ENCODE data around the gene PDE4D. TPM values are rescaled to one million over a fixed set of nuclear protein-coding genes. Genes with fewer than 3 reads are reported as not detected.

Gene PDE4D
- total RNA-seq, 5 donors from 2014 or later (not counting 1 experiment from before 2014, with no cell fraction given) = 45.1 to 136 (median 64.9) TPM

- no peak overlapping the region for H3K4me3 Mint-ChIP-seq
- DNase-seq (no peak), ATAC-seq (replicated peaks in 1 of 4) (no peak)
- POLR2A ChIA-PET = no interaction called here
- Histone ChIP-seq H3K27me3 (replicated peaks in 1 of 2; ENCODE audit: control insufficient read depth in 2 of 2, extremely low read depth in 1 of 2, insufficient read depth in 2 of 2, low read length in 1 of 2) (peaks cover 0 to 2% of the 10 kb centered on the region in 2 experiments), H3K9me3 (no peaks in the 10 kb centered on the region), H3K4me3 (ENCODE audit: control insufficient read depth in 1 of 2, extremely low read depth in 1 of 2, low read length in 1 of 2) (no peak overlapping the region), H3K36me3 (ENCODE audit: control insufficient read depth in 2 of 2, extremely low read depth in 1 of 2, insufficient read depth in 1 of 2, low read length in 1 of 2) (no peaks in the 10 kb centered on the region), H3K27ac (ENCODE audit: low read length) (no peak overlapping the region), H3K4me1 (ENCODE audit: control insufficient read depth in 1 of 2, extremely low read depth in 1 of 2, insufficient read depth in 2 of 2, low read length in 2 of 2) (no peaks in the 10 kb centered on the region)
- CTCF ChIA-PET = no interaction called here
- no peak overlapping the region for H3K27ac Mint-ChIP-seq
- H3K4me1 Mint-ChIP-seq = no peaks in the 10 kb centered on the region
- no peaks in the 10 kb centered on the region for H3K36me3 Mint-ChIP-seq
- H3K9me3 Mint-ChIP-seq = no peaks in the 10 kb centered on the region
- peaks cover 6 to 12% of the 10 kb centered on the region in 2 donors for H3K27me3 Mint-ChIP-seq
Observed at GRCh38 chr5:59208474-59208873, 685.1 kb downstream of the PDE4D start.

- no CpG with 5 or more reads among the region's 1 CpG for WGBS (ENCODE audit: insufficient coverage)
- H3K9me3 Mint-ChIP-seq = no peaks in the 10 kb centered on the region
- Histone ChIP-seq H3K27ac (ENCODE audit: low read length) (no peak overlapping the region), H3K9me3 (no peaks in the 10 kb centered on the region), H3K4me1 (ENCODE audit: control insufficient read depth in 1 of 2, extremely low read depth in 1 of 2, insufficient read depth in 2 of 2, low read length in 2 of 2) (no peaks in the 10 kb centered on the region), H3K36me3 (ENCODE audit: control insufficient read depth in 2 of 2, extremely low read depth in 1 of 2, insufficient read depth in 1 of 2, low read length in 1 of 2) (no peaks in the 10 kb centered on the region), H3K4me3 (ENCODE audit: control insufficient read depth in 1 of 2, extremely low read depth in 1 of 2, low read length in 1 of 2) (no peak overlapping the region), H3K27me3 (replicated peaks in 1 of 2; ENCODE audit: control insufficient read depth in 2 of 2, extremely low read depth in 1 of 2, insufficient read depth in 2 of 2, low read length in 1 of 2) (peaks cover 0 to 2% of the 10 kb centered on the region in 2 experiments)
- H3K27me3 Mint-ChIP-seq = peaks cover 0 to 7% of the 10 kb centered on the region in 2 donors
- H3K4me1 Mint-ChIP-seq = no peaks in the 10 kb centered on the region
- DNase-seq = no peak
- ChIA-PET POLR2A (no interaction called here), CTCF (no interaction called here)
- H3K4me3 Mint-ChIP-seq = no peak overlapping the region
- H3K27ac Mint-ChIP-seq = no peak overlapping the region
- no peak for ATAC-seq (replicated peaks in 1 of 4)
- H3K36me3 Mint-ChIP-seq = no peaks in the 10 kb centered on the region
Observed at GRCh38 chr5:59207401-59207800, 686.1 kb downstream of the PDE4D start.

GRCh38 chr5:59206132-59206581 lies 687.4 kb downstream of the PDE4D start:
- 80% methylated on average over 1 of the region's 1 CpG for WGBS (ENCODE audit: insufficient coverage)
- CTCF ChIA-PET = interaction anchor here in 1 of 2 donors (0.7 kb wide), 1 partner anchor 143 kb away, joined by 4 read pairs; no protein-coding TSS in a partner anchor
- Mint-ChIP-seq H3K4me3 (no peak overlapping the region), H3K9me3 (no peaks in the 10 kb centered on the region), H3K36me3 (no peaks in the 10 kb centered on the region), H3K27ac (no peak overlapping the region), H3K27me3 (peaks cover 0 to 7% of the 10 kb centered on the region in 2 donors), H3K4me1 (no peaks in the 10 kb centered on the region)
- Histone ChIP-seq H3K36me3 (ENCODE audit: control insufficient read depth in 2 of 2, extremely low read depth in 1 of 2, insufficient read depth in 1 of 2, low read length in 1 of 2) (no peaks in the 10 kb centered on the region), H3K4me3 (ENCODE audit: control insufficient read depth in 1 of 2, extremely low read depth in 1 of 2, low read length in 1 of 2) (no peak overlapping the region), H3K27ac (ENCODE audit: low read length) (no peak overlapping the region), H3K9me3 (no peaks in the 10 kb centered on the region), H3K4me1 (ENCODE audit: control insufficient read depth in 1 of 2, extremely low read depth in 1 of 2, insufficient read depth in 2 of 2, low read length in 2 of 2) (no peaks in the 10 kb centered on the region), H3K27me3 (replicated peaks in 1 of 2; ENCODE audit: control insufficient read depth in 2 of 2, extremely low read depth in 1 of 2, insufficient read depth in 2 of 2, low read length in 1 of 2) (peaks cover 0 to 2% of the 10 kb centered on the region in 2 experiments)
- no peak for DNase-seq
- POLR2A ChIA-PET = no interaction called here
- ATAC-seq (replicated peaks in 1 of 4) = no peak

- Histone ChIP-seq H3K4me1 (ENCODE audit: control insufficient read depth in 1 of 2, extremely low read depth in 1 of 2, insufficient read depth in 2 of 2, low read length in 2 of 2) (no peaks in the 10 kb centered on the region), H3K27ac (ENCODE audit: low read length) (no peak overlapping the region), H3K9me3 (no peaks in the 10 kb centered on the region), H3K36me3 (ENCODE audit: control insufficient read depth in 2 of 2, extremely low read depth in 1 of 2, insufficient read depth in 1 of 2, low read length in 1 of 2) (no peaks in the 10 kb centered on the region), H3K27me3 (replicated peaks in 1 of 2; ENCODE audit: control insufficient read depth in 2 of 2, extremely low read depth in 1 of 2, insufficient read depth in 2 of 2, low read length in 1 of 2) (peaks cover 0 to 2% of the 10 kb centered on the region in 2 experiments), H3K4me3 (ENCODE audit: control insufficient read depth in 1 of 2, extremely low read depth in 1 of 2, low read length in 1 of 2) (no peak overlapping the region)
- no peak overlapping the region for H3K4me3 Mint-ChIP-seq
- peaks cover 0 to 7% of the 10 kb centered on the region in 2 donors for H3K27me3 Mint-ChIP-seq
- H3K27ac Mint-ChIP-seq = no peak overlapping the region
- no peaks in the 10 kb centered on the region for H3K9me3 Mint-ChIP-seq
- no peaks in the 10 kb centered on the region for H3K4me1 Mint-ChIP-seq
- ChIA-PET CTCF (no interaction called here), POLR2A (no interaction called here)
- DNase-seq (no peak), ATAC-seq (replicated peaks in 1 of 4) (no peak)
- 83% methylated on average over 2 of the region's 5 CpGs for WGBS (ENCODE audit: insufficient coverage)
- no peaks in the 10 kb centered on the region for H3K36me3 Mint-ChIP-seq
Observed at GRCh38 chr5:59204114-59204897, 689.2 kb downstream of the PDE4D start.

- Histone ChIP-seq H3K9me3 (no peaks in the 10 kb centered on the region), H3K27ac (ENCODE audit: low read length) (no peak overlapping the region), H3K4me1 (ENCODE audit: control insufficient read depth in 1 of 2, extremely low read depth in 1 of 2, insufficient read depth in 2 of 2, low read length in 2 of 2) (no peaks in the 10 kb centered on the region), H3K27me3 (replicated peaks in 1 of 2; ENCODE audit: control insufficient read depth in 2 of 2, extremely low read depth in 1 of 2, insufficient read depth in 2 of 2, low read length in 1 of 2) (no peaks in the 10 kb centered on the region), H3K4me3 (ENCODE audit: control insufficient read depth in 1 of 2, extremely low read depth in 1 of 2, low read length in 1 of 2) (no peak overlapping the region), H3K36me3 (ENCODE audit: control insufficient read depth in 2 of 2, extremely low read depth in 1 of 2, insufficient read depth in 1 of 2, low read length in 1 of 2) (no peaks in the 10 kb centered on the region)
- Mint-ChIP-seq H3K27ac (no peak overlapping the region), H3K9me3 (no peaks in the 10 kb centered on the region), H3K4me1 (no peaks in the 10 kb centered on the region), H3K36me3 (no peaks in the 10 kb centered on the region), H3K27me3 (peaks cover 0 to 3% of the 10 kb centered on the region in 2 donors), H3K4me3 (no peak overlapping the region)
- POLR2A ChIA-PET = no interaction called here
- peak in 1 of 35 experiments; percentile 8 for DNase-seq
- ATAC-seq (replicated peaks in 1 of 4) = no peak
- CTCF ChIA-PET = no interaction called here
- no CpG with 5 or more reads among the region's 7 CpGs for WGBS (ENCODE audit: insufficient coverage)
Observed at GRCh38 chr5:59199868-59200267, 693.7 kb downstream of the PDE4D start.

- DNase-seq (no peak), ATAC-seq (replicated peaks in 1 of 4) (no peak)
- H3K27me3 ChIP-seq (replicated peaks in 1 of 2; ENCODE audit: control insufficient read depth in 2 of 2, extremely low read depth in 1 of 2, insufficient read depth in 2 of 2, low read length in 1 of 2) = no peaks in the 10 kb centered on the region
- WGBS (ENCODE audit: insufficient coverage) = no CpG with 5 or more reads among the region's 1 CpG
- H3K36me3 ChIP-seq (ENCODE audit: control insufficient read depth in 2 of 2, extremely low read depth in 1 of 2, insufficient read depth in 1 of 2, low read length in 1 of 2) = no peaks in the 10 kb centered on the region
- Mint-ChIP-seq H3K9me3 (peaks cover 0 to 5% (median 0%) of the 10 kb centered on the region in 3 donors), H3K27me3 (peaks cover 2 to 8% of the 10 kb centered on the region in 2 donors), H3K27ac (no peak overlapping the region), H3K4me1 (no peaks in the 10 kb centered on the region), H3K4me3 (no peak overlapping the region), H3K36me3 (no peaks in the 10 kb centered on the region)
- no peaks in the 10 kb centered on the region for H3K9me3 ChIP-seq
- CTCF ChIA-PET = no interaction called here
- H3K4me3 ChIP-seq (ENCODE audit: control insufficient read depth in 1 of 2, extremely low read depth in 1 of 2, low read length in 1 of 2) = no peak overlapping the region
- no peaks in the 10 kb centered on the region for H3K4me1 ChIP-seq (ENCODE audit: control insufficient read depth in 1 of 2, extremely low read depth in 1 of 2, insufficient read depth in 2 of 2, low read length in 2 of 2)
- POLR2A ChIA-PET = no interaction called here
- no peak overlapping the region for H3K27ac ChIP-seq (ENCODE audit: low read length)
Observed at GRCh38 chr5:59198832-59199231, 694.7 kb downstream of the PDE4D start.
